Hepatocyte (in vitro differentiated cells): ENCODE measurements around the gene FGD4. TPM values are rescaled to one million over a fixed set of nuclear protein-coding genes. Genes with fewer than 3 reads are reported as not detected.

ENCODE experiments used
- DNase-seq: peaks from one replicate; pipeline ENCODE4 v3.0.0-alpha.2; 2016; ENCODE audit warnings: low spot score
- H2AFZ ChIP-seq: fragments of 200-600 bp; sonication (generic); 2 replicates; pipeline ENCODE4 v1.6.0; 2016; ENCODE audit warnings: antibody characterized with exemption, mild to moderate bottlenecking
- H3K27ac ChIP-seq: fragments of 200-600 bp; sonication (generic); 2 replicates; pipeline ENCODE4 v1.5.1; 2016; ENCODE audit warnings: mild to moderate bottlenecking
- H3K27me3 ChIP-seq: fragments of 200-600 bp; sonication (generic); 2 replicates; pipeline ENCODE4 v1.6.1; 2016
- H3K36me3 ChIP-seq: fragments of 200-600 bp; sonication (generic); replicated peaks from 2 replicates; pipeline ENCODE4 v1.5.1; 2016; ENCODE audit warnings: low read depth; ENCODE audit not compliant: insufficient read depth
- H3K4me1 ChIP-seq: fragments of 200-600 bp; sonication (generic); 2 replicates; pipeline ENCODE4 v1.5.1; 2016; ENCODE audit warnings: mild to moderate bottlenecking, moderate library complexity; ENCODE audit not compliant: insufficient read depth
- H3K4me2 ChIP-seq: fragments of 200-600 bp; sonication (generic); 2 replicates; pipeline ENCODE4 v1.6.0; 2016
- H3K4me3 ChIP-seq: fragments of 200-600 bp; sonication (generic); 2 replicates; pipeline ENCODE4 v1.5.1; 2016; ENCODE audit warnings: mild to moderate bottlenecking
- H3K79me2 ChIP-seq: fragments of 200-600 bp; sonication (generic); 2 replicates; pipeline ENCODE4 v1.6.0; 2017; ENCODE audit warnings: mild to moderate bottlenecking
- H3K9me2 ChIP-seq: fragments of 200-600 bp; sonication (generic); replicated peaks from 2 replicates; pipeline ENCODE4 v1.6.0; 2017; ENCODE audit warnings: mild to moderate bottlenecking; ENCODE audit not compliant: insufficient read depth
- H3K9me3 ChIP-seq: fragments of 200-600 bp; sonication (generic); 2 replicates; pipeline ENCODE4 v1.5.1; 2016; ENCODE audit warnings: low read depth, mild to moderate bottlenecking
- H4K20me1 ChIP-seq: fragments of 200-600 bp; sonication (generic); 2 replicates; pipeline ENCODE4 v1.6.0; 2016; ENCODE audit warnings: mild to moderate bottlenecking; ENCODE audit not compliant: insufficient read depth, poor library complexity, severe bottlenecking
- EZH2 ChIP-seq: fragments of 200-600 bp; sonication (generic); IDR thresholded peaks from 2 replicates; pipeline ENCODE4 v1.6.1; 2016; ENCODE audit warnings: antibody characterized with exemption, mild to moderate bottlenecking, borderline replicate concordance
- EZH2phosphoT487 ChIP-seq: fragments of 200-600 bp; sonication (generic); IDR thresholded peaks from one replicate; pipeline ENCODE4 v1.6.1; 2018; ENCODE audit warnings: antibody characterized with exemption, mild to moderate bottlenecking, low read depth, moderate library complexity; ENCODE audit not compliant: unreplicated experiment, severe bottlenecking
- WGBS: methylation state at CpG from one replicate; pipeline ENCODE4 v1.1.6; 2016; ENCODE audit warnings: low lambda C conversion rate; ENCODE audit errors: missing lambda C conversion rate; 5-methylcytosine and 5-hydroxymethylcytosine counted together
- polyA plus RNA-seq: library from polyadenylated mRNA; unstranded; fragments of >200 nt; fragmentation: Nextera tagmentation; extraction: Ambion mirVana; gene quantifications from 2 replicates; pipeline ENCODE4 v1.2.1, GENCODE V29; 2016
- total RNA-seq: library from RNA; depleted of rRNA; stranded (reverse); fragments of >200 nt; gene quantifications from 2 replicates; pipeline ENCODE4 v1.2.3, GENCODE V29; 2014
- TF ChIP-seq, protein P1 (sequence below): fragments of 200-600 bp; sonication (generic); IDR thresholded peaks from 2 replicates; pipeline ENCODE4 v1.5.1; 2016; ENCODE audit warnings: antibody characterized with exemption, mild to moderate bottlenecking; ENCODE audit not compliant: poor library complexity

FGD4 gene
- total and polyA plus RNA-seq, 2 experiments from 2014 or later: 15.2 to 41.5 TPM

DNA sequence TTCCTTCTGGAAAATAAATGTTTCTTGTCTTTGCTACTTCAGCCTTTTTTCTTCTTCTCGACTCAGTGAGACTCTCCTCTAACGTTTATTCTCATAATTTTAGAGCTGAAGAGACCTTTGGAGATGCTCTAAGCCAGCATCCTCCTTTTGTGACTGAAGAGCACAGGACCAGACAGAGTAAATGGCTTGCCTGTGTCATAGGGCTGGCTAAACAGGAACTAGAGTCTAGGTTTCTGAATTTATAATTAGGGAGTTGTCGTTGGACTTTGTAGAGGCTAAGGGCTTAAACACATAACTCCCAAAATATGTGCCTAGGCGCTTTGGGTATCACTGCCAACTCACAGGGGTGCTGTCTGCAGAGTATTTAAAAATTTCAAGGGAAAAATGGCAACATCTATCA is 98.5 kb downstream of the FGD4 start:
- 84% methylated on average over 4 of the region's 4 CpGs for WGBS
- Histone ChIP-seq H3K27ac (no peak overlapping the region), H3K79me2 (peaks cover 51% of the 10 kb centered on the region), H3K9me3 (no peaks in the 10 kb centered on the region), H4K20me1 (no peaks in the 10 kb centered on the region), H3K4me1 (peaks cover 13% of the 10 kb centered on the region), H3K4me2 (no peak overlapping the region), H3K9me2 (no peaks in the 10 kb centered on the region), H3K27me3 (no peaks in the 10 kb centered on the region), H3K36me3 (no peaks in the 10 kb centered on the region), H2AFZ (no peak overlapping the region), H3K4me3 (no peak overlapping the region)
- TF ChIP-seq, protein P1, sequence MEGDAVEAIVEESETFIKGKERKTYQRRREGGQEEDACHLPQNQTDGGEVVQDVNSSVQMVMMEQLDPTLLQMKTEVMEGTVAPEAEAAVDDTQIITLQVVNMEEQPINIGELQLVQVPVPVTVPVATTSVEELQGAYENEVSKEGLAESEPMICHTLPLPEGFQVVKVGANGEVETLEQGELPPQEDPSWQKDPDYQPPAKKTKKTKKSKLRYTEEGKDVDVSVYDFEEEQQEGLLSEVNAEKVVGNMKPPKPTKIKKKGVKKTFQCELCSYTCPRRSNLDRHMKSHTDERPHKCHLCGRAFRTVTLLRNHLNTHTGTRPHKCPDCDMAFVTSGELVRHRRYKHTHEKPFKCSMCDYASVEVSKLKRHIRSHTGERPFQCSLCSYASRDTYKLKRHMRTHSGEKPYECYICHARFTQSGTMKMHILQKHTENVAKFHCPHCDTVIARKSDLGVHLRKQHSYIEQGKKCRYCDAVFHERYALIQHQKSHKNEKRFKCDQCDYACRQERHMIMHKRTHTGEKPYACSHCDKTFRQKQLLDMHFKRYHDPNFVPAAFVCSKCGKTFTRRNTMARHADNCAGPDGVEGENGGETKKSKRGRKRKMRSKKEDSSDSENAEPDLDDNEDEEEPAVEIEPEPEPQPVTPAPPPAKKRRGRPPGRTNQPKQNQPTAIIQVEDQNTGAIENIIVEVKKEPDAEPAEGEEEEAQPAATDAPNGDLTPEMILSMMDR: no peak
- no peak for DNase-seq

DNA sequence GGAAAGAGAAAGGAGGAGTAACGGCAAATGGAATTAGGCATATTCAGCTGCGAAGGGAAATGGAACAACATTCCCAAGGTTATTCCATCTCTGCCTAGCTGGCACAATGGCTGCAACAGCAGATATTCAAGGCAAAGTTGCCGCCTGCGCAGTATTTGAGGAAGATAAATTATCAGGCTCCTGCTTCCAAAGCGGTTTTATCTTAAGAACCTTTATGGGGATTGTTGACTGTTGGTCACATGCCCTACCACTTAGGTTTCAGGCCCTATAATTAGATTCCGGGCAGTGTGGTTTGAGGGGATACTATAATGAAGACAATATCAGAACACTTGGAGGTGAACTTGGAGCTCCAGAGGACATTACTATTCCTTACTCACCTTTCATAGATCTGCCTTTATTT is 99.7 kb downstream of the FGD4 start:
- Histone ChIP-seq H3K4me1 (peaks cover 17% of the 10 kb centered on the region), H3K4me3 (no peak overlapping the region), H3K9me3 (no peaks in the 10 kb centered on the region), H3K4me2 (peak overlapping the region; percentile 55), H3K9me2 (no peaks in the 10 kb centered on the region), H3K79me2 (peaks cover 56% of the 10 kb centered on the region), H3K36me3 (no peaks in the 10 kb centered on the region), H4K20me1 (no peaks in the 10 kb centered on the region), H3K27ac (peak overlapping the region; percentile 68), H2AFZ (no peak overlapping the region), H3K27me3 (no peaks in the 10 kb centered on the region)
- 56% methylated on average over 6 of the region's 6 CpGs for WGBS
- peak; percentile 32 for DNase-seq
- TF ChIP-seq EZH2: no peak
- TF ChIP-seq EZH2phosphoT487: no peak
- TF ChIP-seq, protein P1: no peak

DNA sequence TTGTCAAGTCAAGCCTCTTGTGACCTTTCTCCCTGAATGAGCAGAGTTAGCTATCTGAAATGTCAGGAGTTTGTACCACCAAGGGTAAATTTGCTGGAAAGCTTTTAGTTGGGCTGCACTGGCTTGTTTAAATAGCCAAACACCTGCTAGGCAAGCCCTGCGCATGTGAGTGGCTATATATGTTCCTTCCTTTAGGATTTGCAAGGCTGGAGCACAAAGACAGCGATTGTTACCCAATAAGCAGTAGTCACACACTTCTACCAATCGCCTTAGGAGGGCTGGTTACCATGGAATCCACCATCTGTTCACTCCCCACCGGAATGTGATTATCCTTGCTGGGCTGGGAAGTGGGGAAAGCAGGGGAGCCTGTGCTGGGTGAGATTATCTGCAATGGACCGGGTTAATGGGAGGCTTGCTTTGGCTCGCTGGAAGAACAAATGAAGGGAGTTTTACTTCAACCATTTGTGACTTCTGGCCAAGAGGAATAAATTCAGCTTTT is 102.5 kb downstream of the FGD4 start:
- Histone ChIP-seq H3K9me2 (no peaks in the 10 kb centered on the region), H3K27me3 (no peaks in the 10 kb centered on the region), H3K27ac (peak overlapping the region; percentile 38), H3K36me3 (no peaks in the 10 kb centered on the region), H3K4me1 (peaks cover 22% of the 10 kb centered on the region), H3K4me2 (peak overlapping the region; percentile 67), H2AFZ (peak overlapping the region; percentile 2), H3K4me3 (peak overlapping the region; percentile 5), H3K9me3 (no peaks in the 10 kb centered on the region), H4K20me1 (peaks cover 3% of the 10 kb centered on the region), H3K79me2 (peaks cover 69% of the 10 kb centered on the region)
- DNase-seq: peak; percentile 78
- WGBS: 9% methylated on average over 6 of the region's 6 CpGs
- no peak for TF ChIP-seq EZH2phosphoT487
- TF ChIP-seq, protein P1: no peak
- TF ChIP-seq EZH2: no peak
